H9 (cell line): Measurements from ENCODE around the gene CNRIP1. TPM values are rescaled to one million over a fixed set of nuclear protein-coding genes. Genes with fewer than 3 reads are reported as not detected.
A peak's percentile ranks its signal among the peaks of the same experiment; 100 is the strongest.

ENCODE experiments used
- DNase-seq: peaks from one replicate; pipeline ENCODE4 v3.0.0-alpha.2; 2017
- H2AFZ ChIP-seq: one replicate; pipeline ENCODE4 v1.6.1; 2013; ENCODE audit warnings: mild to moderate bottlenecking, low read length, control low read depth, moderate library complexity
- H2AK5ac ChIP-seq: 2 replicates; pipeline ENCODE4 v1.6.1; 2013; ENCODE audit warnings: low read length, control low read depth, mixed read lengths; ENCODE audit not compliant: insufficient read length
- H2BK120ac ChIP-seq: one replicate; pipeline ENCODE4 v1.6.1; 2013; ENCODE audit warnings: low read depth, mild to moderate bottlenecking, low read length, control low read depth, inconsistent platforms; ENCODE audit not compliant: poor library complexity, severe bottlenecking
- H2BK12ac ChIP-seq: 2 replicates; pipeline ENCODE4 v1.6.1; 2013; ENCODE audit warnings: low read length, control low read depth, mixed read lengths, low read depth; ENCODE audit not compliant: insufficient read length
- H2BK15ac ChIP-seq: 2 replicates; pipeline ENCODE4 v1.6.1; 2013; ENCODE audit warnings: low read depth, low read length, control low read depth
- H2BK20ac ChIP-seq: one replicate; pipeline ENCODE4 v1.6.1; 2013; ENCODE audit warnings: low read depth, mild to moderate bottlenecking, low read length, control low read depth, inconsistent platforms; ENCODE audit not compliant: poor library complexity, severe bottlenecking
- H2BK5ac ChIP-seq: 2 replicates; pipeline ENCODE4 v1.6.1; 2013; ENCODE audit warnings: low read length, control low read depth, mixed read lengths; ENCODE audit not compliant: insufficient read length
- H3K14ac ChIP-seq: 2 replicates; pipeline ENCODE4 v1.6.1; 2013; ENCODE audit warnings: low read length, control low read depth; ENCODE audit not compliant: insufficient read depth
- H3K18ac ChIP-seq: 2 replicates; pipeline ENCODE4 v1.6.1; 2013; ENCODE audit warnings: low read depth, mild to moderate bottlenecking, mixed read lengths, low read length, control low read depth; ENCODE audit not compliant: insufficient read length
- H3K23ac ChIP-seq: 2 replicates; pipeline ENCODE4 v1.6.1; 2013; ENCODE audit warnings: low read length, control low read depth, mixed read lengths, low read depth; ENCODE audit not compliant: insufficient read length
- H3K23me2 ChIP-seq: 2 replicates; pipeline ENCODE4 v1.6.1; 2013; ENCODE audit warnings: low read depth, mild to moderate bottlenecking, mixed read lengths, low read length, control low read depth; ENCODE audit not compliant: insufficient read length, poor library complexity, severe bottlenecking
- H3K27ac ChIP-seq: 2 replicates; pipeline ENCODE4 v1.5.1; 2013; ENCODE audit warnings: low read length, control low read depth, mixed read lengths, low read depth; ENCODE audit not compliant: insufficient read length
- H3K27me3 ChIP-seq: 2 replicates; pipeline ENCODE4 v1.6.1; 2013; ENCODE audit warnings: low read length, control low read depth, inconsistent platforms; ENCODE audit not compliant: insufficient read depth
- H3K4ac ChIP-seq: 2 replicates; pipeline ENCODE4 v1.6.1; 2013; ENCODE audit warnings: low read depth, mild to moderate bottlenecking, control low read depth, inconsistent platforms, low read length, moderate library complexity
- H3K4me1 ChIP-seq: 2 replicates; pipeline ENCODE4 v1.6.1; 2013; ENCODE audit warnings: low read length, control low read depth, inconsistent platforms; ENCODE audit not compliant: insufficient read depth
- H3K4me2 ChIP-seq: 2 replicates; pipeline ENCODE4 v1.6.1; 2013; ENCODE audit warnings: low read length, control low read depth, mixed read lengths; ENCODE audit not compliant: insufficient read length, insufficient read depth
- H3K56ac ChIP-seq: 2 replicates; pipeline ENCODE4 v1.6.1; 2013; ENCODE audit warnings: low read depth, mild to moderate bottlenecking, mixed read lengths, low read length, control low read depth; ENCODE audit not compliant: insufficient read length
- H3K79me1 ChIP-seq: 2 replicates; pipeline ENCODE4 v1.6.1; 2013; ENCODE audit warnings: low read depth, mild to moderate bottlenecking, moderate library complexity, low read length, control low read depth, inconsistent platforms; ENCODE audit not compliant: insufficient read depth, poor library complexity, severe bottlenecking
- H3K79me2 ChIP-seq: 2 replicates; pipeline ENCODE4 v1.6.1; 2013; ENCODE audit warnings: low read length, control low read depth, inconsistent platforms; ENCODE audit not compliant: insufficient read depth
- H3K9ac ChIP-seq: 2 replicates; pipeline ENCODE4 v1.6.1; 2013; ENCODE audit warnings: low read length, control low read depth, mixed read lengths; ENCODE audit not compliant: insufficient read length; ENCODE audit errors: extremely low read depth
- H3K9me3 ChIP-seq: one replicate; pipeline ENCODE4 v1.6.1; 2013; ENCODE audit warnings: low read depth, low read length, inconsistent platforms; ENCODE audit not compliant: control insufficient read depth
- H3T11ph ChIP-seq: one replicate; pipeline ENCODE4 v1.6.1; 2013; ENCODE audit warnings: mild to moderate bottlenecking, low read length, control low read depth, inconsistent platforms
- H4K20me1 ChIP-seq: one replicate; pipeline ENCODE4 v1.6.1; 2013; ENCODE audit not compliant: control insufficient read depth, insufficient read length, insufficient read depth
- H4K5ac ChIP-seq: 2 replicates; pipeline ENCODE4 v1.6.1; 2013; ENCODE audit warnings: low read depth, mild to moderate bottlenecking, mixed read lengths, low read length, control low read depth; ENCODE audit not compliant: insufficient read length
- H4K8ac ChIP-seq: replicated peaks from 2 replicates; pipeline ENCODE4 v1.6.1; 2013; ENCODE audit warnings: low read length, control low read depth, mixed read lengths, low read depth; ENCODE audit not compliant: insufficient read length
- H4K91ac ChIP-seq: 2 replicates; pipeline ENCODE4 v1.6.1; 2013; ENCODE audit warnings: low read depth, mild to moderate bottlenecking, moderate library complexity, mixed read lengths, low read length, control low read depth; ENCODE audit not compliant: insufficient read length
- H3K27ac Mint-ChIP-seq, 3 experiments: 2 replicates in 2 of 3; 3 replicates in 1 of 3; pipeline ENCODE4 v1.8.0; 2020 to 2021; ENCODE audit warnings: mixed read lengths in 3 of 3, mild to moderate bottlenecking in 1 of 3, moderate library complexity in 1 of 3
- H3K27me3 Mint-ChIP-seq: 2 replicates; pipeline ENCODE4 v1.8.0; 2021; ENCODE audit warnings: low read depth, mild to moderate bottlenecking, moderate library complexity, mixed read lengths
- H3K36me3 Mint-ChIP-seq, 3 experiments: 2 replicates in 2 of 3; 3 replicates in 1 of 3; pipeline ENCODE4 v1.8.0; 2020 to 2021; ENCODE audit warnings: low read depth in 3 of 3, mixed read lengths in 3 of 3; ENCODE audit not compliant: insufficient read depth in 1 of 3
- H3K4me1 Mint-ChIP-seq, 2 experiments: 2 replicates each; pipeline ENCODE4 v1.8.0; 2020; ENCODE audit warnings: mixed read lengths in 2 of 2
- H3K4me3 Mint-ChIP-seq, 2 experiments: 2 replicates in 1 of 2; 3 replicates in 1 of 2; pipeline ENCODE4 v1.8.0; 2020 to 2021; ENCODE audit warnings: mild to moderate bottlenecking in 2 of 2, mixed read lengths in 2 of 2, moderate library complexity in 1 of 2
- H3K9me3 Mint-ChIP-seq, 2 experiments: 2 replicates in 1 of 2; 3 replicates in 1 of 2; pipeline ENCODE4 v1.8.0; 2020; ENCODE audit warnings: mild to moderate bottlenecking in 2 of 2, mixed read lengths in 2 of 2, moderate library complexity in 1 of 2
- WGBS: extraction: QIAGEN DNeasy Blood & Tissue Kit; methylation state at CpG from one replicate; pipeline ENCODE4 v1.1.7; 2013; ENCODE audit warnings: missing lambda C conversion rate, low lambda C conversion rate, mixed read lengths; ENCODE audit not compliant: insufficient read length; ENCODE audit errors: extremely low coverage; 5-methylcytosine and 5-hydroxymethylcytosine counted together
- total RNA-seq: library from RNA; stranded (reverse); gene quantifications from 2 replicates; pipeline ENCODE4 v1.2.1, GENCODE V29; 2021
- TF ChIP-seq, protein P1 (sequence below): fragments of 200-600 bp; sonication (generic); conservative IDR thresholded peaks from 3 replicates; pipeline ENCODE4 v1.8.0; 2021; ENCODE audit warnings: antibody characterized with exemption, mild to moderate bottlenecking

Gene CNRIP1
- total RNA-seq, 1 experiment from 2014 or later = 0.70 TPM

GRCh38 chr2:68283419-68283812 lies 36.3 kb downstream of the CNRIP1 start:
- Histone ChIP-seq H3T11ph (no peak overlapping the region), H3K27ac (no peak overlapping the region), H4K5ac (no peak overlapping the region), H2AFZ (no peak overlapping the region), H3K27me3 (no peaks in the 10 kb centered on the region), H3K9ac (no peak overlapping the region), H4K20me1 (no peaks in the 10 kb centered on the region), H3K4me1 (no peaks in the 10 kb centered on the region), H2BK120ac (no peak overlapping the region), H3K56ac (no peak overlapping the region), H3K9me3 (no peaks in the 10 kb centered on the region), H4K91ac (no peak overlapping the region), H3K4me2 (no peak overlapping the region), H3K14ac (no peak overlapping the region), H2BK20ac (no peak overlapping the region), H3K18ac (no peak overlapping the region), H3K23me2 (no peaks in the 10 kb centered on the region), H2BK5ac (no peak overlapping the region), H3K4ac (no peak overlapping the region), H3K23ac (no peak overlapping the region), H2BK12ac (no peak overlapping the region), H2AK5ac (no peak overlapping the region), H4K8ac (no peak overlapping the region), H2BK15ac (no peak overlapping the region), H3K79me2 (no peaks in the 10 kb centered on the region), H3K79me1 (no peaks in the 10 kb centered on the region)
- Mint-ChIP-seq H3K4me3 (no peak overlapping the region), H3K36me3 (no peaks in the 10 kb centered on the region), H3K9me3 (no peaks in the 10 kb centered on the region), H3K27me3 (peaks cover 4% of the 10 kb centered on the region; the same call in 1 of the 2 replicates), H3K27ac (peak overlapping the region in 1 of 3 experiments; percentile 53; a peak in 2 of 7 replicates), H3K4me1 (peaks cover 0 to 7% of the 10 kb centered on the region in 2 experiments; a peak in 1 of 4 replicates)
- no CpG with 5 or more reads among the region's 1 CpG for WGBS
- TF ChIP-seq, protein P1, sequence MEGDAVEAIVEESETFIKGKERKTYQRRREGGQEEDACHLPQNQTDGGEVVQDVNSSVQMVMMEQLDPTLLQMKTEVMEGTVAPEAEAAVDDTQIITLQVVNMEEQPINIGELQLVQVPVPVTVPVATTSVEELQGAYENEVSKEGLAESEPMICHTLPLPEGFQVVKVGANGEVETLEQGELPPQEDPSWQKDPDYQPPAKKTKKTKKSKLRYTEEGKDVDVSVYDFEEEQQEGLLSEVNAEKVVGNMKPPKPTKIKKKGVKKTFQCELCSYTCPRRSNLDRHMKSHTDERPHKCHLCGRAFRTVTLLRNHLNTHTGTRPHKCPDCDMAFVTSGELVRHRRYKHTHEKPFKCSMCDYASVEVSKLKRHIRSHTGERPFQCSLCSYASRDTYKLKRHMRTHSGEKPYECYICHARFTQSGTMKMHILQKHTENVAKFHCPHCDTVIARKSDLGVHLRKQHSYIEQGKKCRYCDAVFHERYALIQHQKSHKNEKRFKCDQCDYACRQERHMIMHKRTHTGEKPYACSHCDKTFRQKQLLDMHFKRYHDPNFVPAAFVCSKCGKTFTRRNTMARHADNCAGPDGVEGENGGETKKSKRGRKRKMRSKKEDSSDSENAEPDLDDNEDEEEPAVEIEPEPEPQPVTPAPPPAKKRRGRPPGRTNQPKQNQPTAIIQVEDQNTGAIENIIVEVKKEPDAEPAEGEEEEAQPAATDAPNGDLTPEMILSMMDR = no peak
- no peak for DNase-seq
